ENCODE data around the gene ATP6V0A1.

- TF ChIP-seq, protein P1, sequence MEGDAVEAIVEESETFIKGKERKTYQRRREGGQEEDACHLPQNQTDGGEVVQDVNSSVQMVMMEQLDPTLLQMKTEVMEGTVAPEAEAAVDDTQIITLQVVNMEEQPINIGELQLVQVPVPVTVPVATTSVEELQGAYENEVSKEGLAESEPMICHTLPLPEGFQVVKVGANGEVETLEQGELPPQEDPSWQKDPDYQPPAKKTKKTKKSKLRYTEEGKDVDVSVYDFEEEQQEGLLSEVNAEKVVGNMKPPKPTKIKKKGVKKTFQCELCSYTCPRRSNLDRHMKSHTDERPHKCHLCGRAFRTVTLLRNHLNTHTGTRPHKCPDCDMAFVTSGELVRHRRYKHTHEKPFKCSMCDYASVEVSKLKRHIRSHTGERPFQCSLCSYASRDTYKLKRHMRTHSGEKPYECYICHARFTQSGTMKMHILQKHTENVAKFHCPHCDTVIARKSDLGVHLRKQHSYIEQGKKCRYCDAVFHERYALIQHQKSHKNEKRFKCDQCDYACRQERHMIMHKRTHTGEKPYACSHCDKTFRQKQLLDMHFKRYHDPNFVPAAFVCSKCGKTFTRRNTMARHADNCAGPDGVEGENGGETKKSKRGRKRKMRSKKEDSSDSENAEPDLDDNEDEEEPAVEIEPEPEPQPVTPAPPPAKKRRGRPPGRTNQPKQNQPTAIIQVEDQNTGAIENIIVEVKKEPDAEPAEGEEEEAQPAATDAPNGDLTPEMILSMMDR (IDR thresholded peaks at IDR 0.05): no peak
- TF ChIP-seq POLR2A (IDR thresholded peaks at IDR 0.05): no peak
Observed at GRCh38 chr17:42453439-42453838, 5.2 kb upstream of the ATP6V0A1 start.
